ENCODE measurements around the gene SLC22A6.

DNA sequence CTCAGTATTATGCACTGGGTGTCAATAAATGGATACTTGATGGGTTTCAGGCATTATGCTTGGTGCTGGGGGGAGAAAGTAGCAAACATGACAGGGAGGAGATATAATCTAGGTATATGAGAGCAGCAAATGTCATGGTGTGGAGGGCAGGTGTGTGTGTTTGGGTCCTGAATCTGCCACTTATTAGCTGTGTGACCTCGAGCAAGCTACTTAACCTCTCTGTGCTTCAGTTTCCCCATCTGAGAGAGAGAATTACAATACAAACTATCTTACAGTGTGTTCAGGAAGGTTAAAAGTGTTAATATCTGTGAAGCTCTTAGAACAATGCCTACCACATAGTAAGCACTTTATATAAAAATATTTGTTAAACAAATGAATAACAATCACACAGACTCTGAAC, 28.1 kb upstream of the SLC22A6 start:
- TF ChIP-seq CTCF (IDR thresholded peaks at IDR 0.05) (no peak), POLR2A (IDR thresholded peaks at IDR 0.05) (no peak), POLR2AphosphoS5 (IDR thresholded peaks at IDR 0.05; ENCODE audit: insufficient read depth in 1 of 2, low read depth in 1 of 2) (no peak)
